Suprapubic skin (tissue), 4 donors: ENCODE results near the gene USP53. TPM values are rescaled to one million over a fixed set of nuclear protein-coding genes. Genes with fewer than 3 reads are reported as not detected.

ENCODE experiments used
- DNase-seq, 2 donors: peaks; one replicate each; pipeline ENCODE4 v3.0.0-alpha.2; 2019; ENCODE audit warnings: low spot score in 2 of 2
- H3K27ac ChIP-seq: fragments of 200-600 bp; sonication (generic); one replicate; pipeline ENCODE4 v1.5.1; 2019
- H3K27me3 ChIP-seq: fragments of 200-600 bp; sonication (generic); one replicate; pipeline ENCODE4 v1.5.1; 2019
- H3K36me3 ChIP-seq: fragments of 200-600 bp; sonication (generic); one replicate; pipeline ENCODE4 v1.5.1; 2019
- H3K4me1 ChIP-seq: fragments of 200-600 bp; sonication (generic); one replicate; pipeline ENCODE4 v1.5.1; 2019
- H3K4me3 ChIP-seq: fragments of 200-600 bp; sonication (generic); one replicate; pipeline ENCODE4 v1.5.1; 2019; ENCODE audit warnings: mild to moderate bottlenecking
- H3K9me3 ChIP-seq: fragments of 200-600 bp; sonication (generic); one replicate; pipeline ENCODE4 v1.5.1; 2019
- EP300 ChIP-seq: sonication (generic); formaldehyde crosslinking; IDR thresholded peaks from one replicate; pipeline ENCODE4 v1.6.1; 2017; ENCODE audit warnings: antibody characterized with exemption
- POLR2A ChIP-seq, 2 donors: fragments of 450-650 bp; IDR thresholded peaks; one replicate each; pipeline ENCODE4 v1.6.1; 2017; ENCODE audit warnings: antibody characterized with exemption in 2 of 2, mild to moderate bottlenecking in 2 of 2, moderate library complexity in 2 of 2
- POLR2AphosphoS5 ChIP-seq, 3 donors: sonication (generic); formaldehyde crosslinking; IDR thresholded peaks; one replicate each; pipeline ENCODE4 v1.6.1; 2017; ENCODE audit warnings: antibody characterized with exemption in 3 of 3
- WGBS: methylation state at CpG from one replicate; pipeline ENCODE4 v1.1.5; 2018; 5-methylcytosine and 5-hydroxymethylcytosine counted together
- total RNA-seq, 4 donors: library from RNA; depleted of rRNA; stranded (reverse); fragments of >200 nt; gene quantifications; one replicate each; pipeline ENCODE4 v1.1.0, GENCODE V29; 2016
- TF ChIP-seq, protein P1 (sequence below), 2 donors: fragments of 200-600 bp in 1 of 2; fragments of 450-650 bp in 1 of 2; sonication (generic) in 1 of 2; IDR thresholded peaks; one replicate each; pipeline ENCODE4 v1.5.1; 2016 to 2019; ENCODE audit warnings: antibody characterized with exemption in 2 of 2, mild to moderate bottlenecking in 1 of 2, moderate library complexity in 1 of 2

USP53 gene
- total RNA-seq, 4 donors from 2014 or later, result 21.1 to 57.3 (median 37.8) TPM

DNA sequence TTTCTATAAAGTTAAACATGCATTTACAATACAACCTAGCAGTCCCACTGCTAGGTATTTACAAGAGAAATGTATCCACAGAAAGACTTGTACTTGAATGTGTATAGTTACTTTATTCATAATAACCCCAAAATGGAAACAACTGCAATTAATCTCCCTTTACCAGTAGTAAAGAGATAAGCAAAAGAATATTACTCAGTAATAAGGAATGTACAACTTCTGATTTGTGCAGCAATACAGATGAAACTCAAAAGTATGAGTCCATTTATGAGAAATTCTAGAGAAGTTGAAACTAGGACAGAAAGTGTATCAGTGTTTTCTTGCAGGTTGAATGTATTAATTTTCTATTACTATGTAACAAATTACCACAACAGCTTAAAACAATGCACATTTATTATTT is 15.2 kb downstream of the USP53 start:
- H3K9me3 ChIP-seq, result no peaks in the 10 kb centered on the region
- no peaks in the 10 kb centered on the region for H3K4me1 ChIP-seq
- DNase-seq, result no peak
- H3K27ac ChIP-seq, result no peak overlapping the region
- H3K27me3 ChIP-seq, result no peaks in the 10 kb centered on the region
- H3K36me3 ChIP-seq, result peaks cover 8% of the 10 kb centered on the region
- H3K4me3 ChIP-seq, result no peak overlapping the region
- TF ChIP-seq POLR2A (IDR thresholded peaks at IDR 0.05) (no peak), EP300 (no peak), POLR2AphosphoS5 (IDR thresholded peaks at IDR 0.05) (no peak)
- TF ChIP-seq, protein P1, sequence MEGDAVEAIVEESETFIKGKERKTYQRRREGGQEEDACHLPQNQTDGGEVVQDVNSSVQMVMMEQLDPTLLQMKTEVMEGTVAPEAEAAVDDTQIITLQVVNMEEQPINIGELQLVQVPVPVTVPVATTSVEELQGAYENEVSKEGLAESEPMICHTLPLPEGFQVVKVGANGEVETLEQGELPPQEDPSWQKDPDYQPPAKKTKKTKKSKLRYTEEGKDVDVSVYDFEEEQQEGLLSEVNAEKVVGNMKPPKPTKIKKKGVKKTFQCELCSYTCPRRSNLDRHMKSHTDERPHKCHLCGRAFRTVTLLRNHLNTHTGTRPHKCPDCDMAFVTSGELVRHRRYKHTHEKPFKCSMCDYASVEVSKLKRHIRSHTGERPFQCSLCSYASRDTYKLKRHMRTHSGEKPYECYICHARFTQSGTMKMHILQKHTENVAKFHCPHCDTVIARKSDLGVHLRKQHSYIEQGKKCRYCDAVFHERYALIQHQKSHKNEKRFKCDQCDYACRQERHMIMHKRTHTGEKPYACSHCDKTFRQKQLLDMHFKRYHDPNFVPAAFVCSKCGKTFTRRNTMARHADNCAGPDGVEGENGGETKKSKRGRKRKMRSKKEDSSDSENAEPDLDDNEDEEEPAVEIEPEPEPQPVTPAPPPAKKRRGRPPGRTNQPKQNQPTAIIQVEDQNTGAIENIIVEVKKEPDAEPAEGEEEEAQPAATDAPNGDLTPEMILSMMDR (IDR thresholded peaks at IDR 0.05), result no peak

DNA sequence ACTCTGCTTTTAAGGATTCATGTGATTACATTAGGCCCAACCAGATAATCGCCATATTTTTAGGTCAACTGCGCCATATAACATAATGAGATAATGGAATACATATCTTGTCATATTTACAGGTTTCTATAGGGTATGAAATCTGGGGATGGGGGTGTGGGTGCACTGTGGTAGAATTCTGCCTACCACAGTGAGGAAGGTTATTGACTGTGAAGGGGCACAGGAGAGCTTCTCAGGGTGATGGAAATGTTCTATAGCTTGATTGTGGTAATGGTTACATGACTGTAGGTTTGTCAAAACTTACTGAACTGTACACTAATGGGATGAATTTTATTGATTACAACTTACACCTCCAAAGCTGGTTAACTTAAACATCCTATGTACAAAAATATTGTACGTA is 15.9 kb downstream of the USP53 start:
- H3K27me3 ChIP-seq, result no peaks in the 10 kb centered on the region
- peaks cover 4% of the 10 kb centered on the region for H3K4me1 ChIP-seq
- WGBS, result 99% methylated on average over 3 of the region's 3 CpGs
- H3K9me3 ChIP-seq, result no peaks in the 10 kb centered on the region
- TF ChIP-seq POLR2A (IDR thresholded peaks at IDR 0.05), result no peak
- TF ChIP-seq EP300, result no peak
- TF ChIP-seq POLR2AphosphoS5 (IDR thresholded peaks at IDR 0.05), result no peak
- TF ChIP-seq, protein P1 (IDR thresholded peaks at IDR 0.05), result no peak
- no peak overlapping the region for H3K4me3 ChIP-seq
- DNase-seq, result no peak
- H3K36me3 ChIP-seq, result peaks cover 8% of the 10 kb centered on the region
- H3K27ac ChIP-seq, result no peak overlapping the region

DNA sequence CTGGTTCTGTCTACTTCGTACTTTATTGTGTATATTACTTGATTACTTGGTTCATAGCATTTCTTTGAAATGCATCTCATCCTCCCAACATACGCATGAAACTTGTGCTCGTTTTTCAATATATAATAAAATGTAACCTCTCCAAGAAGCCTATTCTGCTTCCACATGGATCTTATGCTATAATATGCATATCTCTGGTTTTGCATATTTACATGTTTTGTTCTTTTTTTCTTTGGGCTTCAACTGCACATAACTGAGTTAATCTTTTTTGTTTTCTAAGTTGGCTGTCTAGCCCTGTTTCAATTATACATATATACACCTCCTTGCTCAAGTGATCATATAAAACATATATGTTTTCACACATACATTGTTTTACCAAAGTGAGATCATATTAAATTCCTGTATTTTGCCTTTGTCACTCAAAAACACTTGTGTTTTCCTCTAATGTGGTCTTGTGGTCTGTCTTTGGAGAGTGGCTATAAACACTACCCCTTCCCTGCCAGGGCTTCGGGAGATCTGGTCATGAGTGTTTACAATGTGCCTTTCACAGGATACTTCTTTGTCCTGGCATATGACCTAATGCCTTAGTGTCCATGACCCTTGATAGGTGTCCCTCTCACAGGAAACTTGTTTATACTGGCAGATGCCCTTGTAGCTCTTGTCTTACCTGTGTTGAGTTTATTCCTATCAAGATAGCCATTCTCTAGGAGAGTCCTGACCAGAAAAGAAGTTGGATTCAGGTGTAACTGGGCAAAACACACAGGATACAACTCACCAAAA is 17.6 kb downstream of the USP53 start:
- no peak overlapping the region for H3K27ac ChIP-seq
- no peaks in the 10 kb centered on the region for H3K9me3 ChIP-seq
- H3K27me3 ChIP-seq, result no peaks in the 10 kb centered on the region
- DNase-seq, result no peak
- peaks cover 12% of the 10 kb centered on the region for H3K4me1 ChIP-seq
- TF ChIP-seq EP300, result no peak
- no peak for TF ChIP-seq POLR2A (IDR thresholded peaks at IDR 0.05)
- no peak for TF ChIP-seq POLR2AphosphoS5 (IDR thresholded peaks at IDR 0.05)
- TF ChIP-seq, protein P1 (IDR thresholded peaks at IDR 0.05), result no peak
- peaks cover 7% of the 10 kb centered on the region for H3K36me3 ChIP-seq
- H3K4me3 ChIP-seq, result no peak overlapping the region
- WGBS, result 90% methylated on average over 4 of the region's 4 CpGs

DNA sequence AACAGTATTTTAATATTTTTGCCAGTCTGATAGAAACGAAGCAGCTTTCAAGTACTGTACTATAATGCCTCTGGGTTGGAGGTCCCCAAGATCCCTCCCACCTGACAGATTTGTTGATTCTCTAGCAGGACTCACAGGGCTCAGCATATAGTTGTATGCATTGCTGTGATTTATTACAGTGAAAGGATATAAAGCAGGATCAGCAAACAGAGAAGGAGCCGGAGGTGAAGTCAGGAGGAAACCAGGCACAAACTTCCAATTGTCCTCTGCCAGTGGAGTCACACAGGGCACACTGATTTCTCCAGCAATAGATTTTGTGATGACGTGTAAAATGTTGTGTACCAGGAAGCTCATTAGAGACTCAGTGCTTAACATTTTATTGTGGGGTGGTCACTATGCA is 19.0 kb downstream of the USP53 start:
- H3K9me3 ChIP-seq, result no peaks in the 10 kb centered on the region
- peaks cover 19% of the 10 kb centered on the region for H3K36me3 ChIP-seq
- TF ChIP-seq, protein P1 (IDR thresholded peaks at IDR 0.05), result no peak
- TF ChIP-seq EP300 (no peak), POLR2A (IDR thresholded peaks at IDR 0.05) (no peak), POLR2AphosphoS5 (IDR thresholded peaks at IDR 0.05) (no peak)
- no peak overlapping the region for H3K27ac ChIP-seq
- H3K4me1 ChIP-seq, result peaks cover 12% of the 10 kb centered on the region
- no peaks in the 10 kb centered on the region for H3K27me3 ChIP-seq
- WGBS, result 62% methylated on average over 3 of the region's 3 CpGs
- H3K4me3 ChIP-seq, result no peak overlapping the region
- no peak for DNase-seq

DNA sequence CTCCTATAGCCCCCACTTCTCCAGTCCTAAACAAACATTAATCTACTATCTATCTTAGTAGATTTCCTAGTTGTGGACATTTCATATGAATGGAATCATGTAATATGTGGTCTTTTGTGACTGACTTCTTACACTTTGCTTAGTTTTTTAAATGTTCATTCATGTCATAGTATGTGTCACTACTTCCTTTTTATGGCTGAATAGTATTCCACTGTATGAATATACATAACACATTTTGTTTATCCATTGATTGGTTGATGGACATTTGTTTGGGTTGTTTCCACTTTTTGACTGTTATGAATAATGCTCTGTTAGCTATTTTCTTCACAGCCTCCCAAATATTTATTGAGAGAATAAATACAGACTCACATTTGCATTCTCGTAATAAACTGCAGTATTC is 19.8 kb downstream of the USP53 start:
- no peak for DNase-seq
- Histone ChIP-seq H3K4me1 (peaks cover 12% of the 10 kb centered on the region), H3K36me3 (peaks cover 27% of the 10 kb centered on the region), H3K27me3 (no peaks in the 10 kb centered on the region), H3K27ac (no peak overlapping the region), H3K4me3 (no peak overlapping the region), H3K9me3 (no peaks in the 10 kb centered on the region)
- TF ChIP-seq, protein P1 (IDR thresholded peaks at IDR 0.05), result no peak
- TF ChIP-seq EP300, result no peak
- no peak for TF ChIP-seq POLR2AphosphoS5 (IDR thresholded peaks at IDR 0.05)
- no peak for TF ChIP-seq POLR2A (IDR thresholded peaks at IDR 0.05)
- WGBS, result 97% methylated on average over 1 of the region's 1 CpG
